Common myeloid progenitor, CD34-positive (primary cell): Measurements from ENCODE around the gene ZFAND2B.
A peak's percentile ranks its signal among the peaks of the same experiment; 100 is the strongest.

Experiments used
- CTCF ChIA-PET: fragments of 350-600 bp; sonication (Branson Sonifier 250); formaldehyde crosslinking; loops from one replicate; lab custom pipeline; 2021; ENCODE audit warnings: antibody characterized with exemption; lab: Charles Lee
- POLR2A ChIA-PET: fragments of 350-600 bp; sonication (Branson Sonifier 250); formaldehyde crosslinking; loops from one replicate; lab custom pipeline; 2021; ENCODE audit warnings: antibody characterized with exemption; lab: Charles Lee
- DNase-seq, 3 donors: peaks; one replicate each; pipeline versions ENCODE4 v3.0.0 to v3.0.0-alpha.2; 2013
- H3K27ac ChIP-seq, 2 experiments: 1 replicate in 1 of 2; 2 replicates in 1 of 2; pipeline ENCODE4 v1.7.0; 2013; ENCODE audit warnings: inconsistent platforms in 2 of 2, low read length in 2 of 2, mild to moderate bottlenecking in 2 of 2, low read depth in 1 of 2, moderate library complexity in 1 of 2; ENCODE audit not compliant: severe bottlenecking in 2 of 2, insufficient read depth in 1 of 2, poor library complexity in 1 of 2
- H3K27me3 ChIP-seq, 5 experiments: replicated peaks in 2 of 5; 1 replicate in 3 of 5; 2 replicates in 2 of 5; pipeline versions ENCODE4 v1.6.1 to v1.7.0; 2013; ENCODE audit warnings: low read length in 4 of 5, mild to moderate bottlenecking in 2 of 5, moderate library complexity in 2 of 5, inconsistent platforms in 1 of 5; ENCODE audit not compliant: insufficient read depth in 5 of 5, control insufficient read depth in 4 of 5
- H3K36me3 ChIP-seq, 4 experiments: 1 replicate in 2 of 4; 2 replicates in 2 of 4; pipeline versions ENCODE4 v1.6.1 to v1.7.0; 2013; ENCODE audit warnings: low read length in 3 of 4, control low read depth in 1 of 4, mild to moderate bottlenecking in 1 of 4; ENCODE audit not compliant: control insufficient read depth in 4 of 4, insufficient read depth in 4 of 4
- H3K4me1 ChIP-seq, 4 experiments: 1 replicate in 3 of 4; 2 replicates in 1 of 4; pipeline versions ENCODE4 v1.6.1 to v1.7.1; 2013; ENCODE audit warnings: low read length in 3 of 4, mild to moderate bottlenecking in 3 of 4, control low read depth in 1 of 4, inconsistent platforms in 1 of 4, moderate library complexity in 1 of 4; ENCODE audit not compliant: control insufficient read depth in 4 of 4, insufficient read depth in 4 of 4; ENCODE audit errors: control extremely low read depth in 1 of 4
- H3K4me3 ChIP-seq, 7 experiments: 1 replicate in 4 of 7; 2 replicates in 3 of 7; pipeline versions ENCODE4 v1.5.1 to v1.7.0; 2013; ENCODE audit warnings: mild to moderate bottlenecking in 7 of 7, low read length in 6 of 7, moderate library complexity in 6 of 7, inconsistent platforms in 2 of 7, low read depth in 2 of 7, control low read depth in 1 of 7; ENCODE audit not compliant: insufficient read depth in 4 of 7, control insufficient read depth in 1 of 7; ENCODE audit errors: extremely low read depth in 1 of 7
- H3K9me3 ChIP-seq, 5 experiments: 1 replicate in 4 of 5; 2 replicates in 1 of 5; pipeline versions ENCODE4 v1.6.1 to v1.7.1; 2013; ENCODE audit warnings: low read length in 4 of 5, mild to moderate bottlenecking in 2 of 5, inconsistent platforms in 1 of 5, low read depth in 1 of 5, moderate library complexity in 1 of 5; ENCODE audit not compliant: control insufficient read depth in 4 of 5, insufficient read depth in 2 of 5; ENCODE audit errors: control extremely low read depth in 1 of 5
- WGBS: methylation state at CpG from one replicate; pipeline ENCODE4 v1.1.5; 2013; ENCODE audit not compliant: insufficient coverage; 5-methylcytosine and 5-hydroxymethylcytosine counted together

ZFAND2B gene

DNA sequence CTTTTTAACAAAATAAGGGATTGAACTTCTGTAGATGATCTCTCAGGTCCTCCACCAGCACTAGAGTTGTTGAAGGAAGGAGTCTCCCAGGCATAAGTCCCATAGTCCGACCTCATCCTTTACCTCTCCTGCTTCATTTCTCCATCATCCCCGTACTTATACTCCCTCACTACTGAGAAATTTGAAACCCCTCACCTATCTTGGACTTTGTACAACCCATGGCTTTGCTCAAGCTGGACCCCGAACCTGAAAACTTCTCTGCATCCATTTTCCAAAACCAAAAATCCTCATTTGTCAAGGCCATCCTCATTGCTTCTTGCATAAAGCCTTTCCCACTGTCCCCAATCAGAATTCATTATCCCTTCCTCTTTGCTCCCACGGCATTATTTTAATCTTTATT is 45.5 kb upstream of the ZFAND2B start:
- H3K27me3 ChIP-seq = no peaks in the 10 kb centered on the region
- H3K27ac ChIP-seq = no peak overlapping the region
- H3K36me3 ChIP-seq = peaks cover 0 to 15% (median 10%) of the 10 kb centered on the region in 4 experiments
- no peaks in the 10 kb centered on the region for H3K9me3 ChIP-seq
- 85% methylated on average over 4 of the region's 4 CpGs for WGBS
- DNase-seq = no peak
- POLR2A ChIA-PET = no interaction called here
- H3K4me1 ChIP-seq = peaks cover 0 to 14% (median 13%) of the 10 kb centered on the region in 4 experiments
- H3K4me3 ChIP-seq = peak overlapping the region in 5 of 7 experiments; percentile 75 to 84 (median 80)
- CTCF ChIA-PET = interaction anchor here (1.0 to 8.9 kb wide), 4 partner anchors 9 to 133 kb away, joined by 3 to 120 read pairs (median 26); partner anchors contain the start of gene SLC23A3

GRCh38 chr2:219163156-219163555 is 43.4 kb upstream of the ZFAND2B start:
- Histone ChIP-seq H3K4me1 (peaks cover 0 to 18% (median 14%) of the 10 kb centered on the region in 4 experiments), H3K36me3 (peaks cover 0 to under 1% (median under 1%) of the 10 kb centered on the region in 4 experiments), H3K9me3 (no peaks in the 10 kb centered on the region), H3K27me3 (no peaks in the 10 kb centered on the region), H3K4me3 (no peak overlapping the region), H3K27ac (no peak overlapping the region)
- ChIA-PET POLR2A (no interaction called here), CTCF (interaction anchor here (0.6 to 4.3 kb wide), 6 partner anchors 14 to 55 kb away, joined by 3 to 28 read pairs (median 3); partner anchors contain the start of gene CNPPD1)
- no peak for DNase-seq
- 100% methylated on average over 2 of the region's 6 CpGs for WGBS

GRCh38 chr2:219165058-219165911 is 41.3 kb upstream of the ZFAND2B start:
- no peaks in the 10 kb centered on the region for H3K27me3 ChIP-seq
- peaks cover 0 to 19% (median 10%) of the 10 kb centered on the region in 4 experiments for H3K4me1 ChIP-seq
- CTCF ChIA-PET = interaction anchor here (1.0 to 4.3 kb wide), 8 partner anchors 11 to 362 kb away, joined by 3 to 28 read pairs (median 4); partner anchors contain the start of gene CNPPD1
- H3K36me3 ChIP-seq = no peaks in the 10 kb centered on the region
- POLR2A ChIA-PET = no interaction called here
- H3K4me3 ChIP-seq = no peak overlapping the region
- no peak for DNase-seq
- no peak overlapping the region for H3K27ac ChIP-seq
- H3K9me3 ChIP-seq = no peaks in the 10 kb centered on the region
- 89% methylated on average over 8 of the region's 10 CpGs for WGBS

DNA sequence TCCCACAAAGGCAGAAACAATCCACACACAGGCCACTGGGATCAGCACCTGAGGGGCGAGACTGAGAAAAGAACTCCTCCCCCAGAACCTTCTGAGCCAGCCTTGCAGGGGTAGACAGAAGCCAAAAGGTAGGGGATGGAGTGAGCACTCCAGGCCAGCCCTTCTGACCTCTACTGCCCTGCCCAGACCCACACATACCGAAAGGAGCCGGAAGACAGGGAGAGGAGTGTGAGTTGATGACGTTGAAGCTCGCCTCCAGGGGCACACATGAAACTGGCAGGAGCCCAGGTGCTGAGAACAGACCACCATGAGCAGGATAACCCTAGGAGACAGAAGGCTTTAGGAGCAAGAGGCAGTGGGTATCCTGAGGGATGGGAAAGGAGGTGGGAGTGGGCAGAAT is 38.6 kb upstream of the ZFAND2B start:
- no peaks in the 10 kb centered on the region for H3K9me3 ChIP-seq
- no peak overlapping the region for H3K27ac ChIP-seq
- DNase-seq = no peak
- H3K27me3 ChIP-seq = no peaks in the 10 kb centered on the region
- peaks cover 0 to 11% (median 5%) of the 10 kb centered on the region in 4 experiments for H3K4me1 ChIP-seq
- CTCF ChIA-PET = no interaction called here
- 89% methylated on average over 5 of the region's 5 CpGs for WGBS
- H3K36me3 ChIP-seq = peaks cover 2 to 17% (median 9%) of the 10 kb centered on the region in 4 experiments
- POLR2A ChIA-PET = no interaction called here
- no peak overlapping the region for H3K4me3 ChIP-seq

- peak in 2 of 3 donors; percentile 56 to 62 for DNase-seq
- CTCF ChIA-PET = interaction anchor here (9.4 kb wide), 1 partner anchor 45 kb away, joined by 238 read pairs; the partner anchor contains the start of genes ABCB6 and ZFAND2B
These were observed 38.1 kb upstream of the ZFAND2B start for GRCh38 chr2:219168526-219168925.

DNA sequence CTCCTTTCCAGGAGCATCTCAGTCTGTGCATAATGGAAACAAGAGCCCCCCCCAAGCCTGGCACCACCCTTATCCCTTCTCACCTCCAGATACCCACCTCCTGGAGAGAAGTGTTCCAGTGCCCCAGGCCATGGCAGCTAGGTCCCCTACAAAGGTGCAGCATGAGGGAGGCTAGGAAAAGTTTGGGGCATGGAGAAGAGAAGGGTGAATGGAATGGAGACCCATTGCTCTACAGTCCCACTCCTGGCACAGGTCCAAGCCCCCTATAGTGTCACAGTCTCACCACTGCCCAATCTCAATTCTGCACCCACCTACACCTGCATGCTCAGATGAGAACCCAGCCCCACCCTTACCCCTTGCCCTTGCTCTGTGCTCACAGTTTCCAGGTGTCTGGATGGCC is 37.6 kb upstream of the ZFAND2B start:
- no peak overlapping the region for H3K27ac ChIP-seq
- ChIA-PET POLR2A (no interaction called here), CTCF (interaction anchor here (4.3 to 9.4 kb wide), 3 partner anchors 12 to 45 kb away, joined by 42 to 238 read pairs (median 111); partner anchors contain the start of genes ABCB6, NHEJ1 and ZFAND2B)
- H3K27me3 ChIP-seq = no peaks in the 10 kb centered on the region
- no peaks in the 10 kb centered on the region for H3K9me3 ChIP-seq
- H3K36me3 ChIP-seq = peaks cover 3 to 25% (median 14%) of the 10 kb centered on the region in 4 experiments
- no peak for DNase-seq
- H3K4me3 ChIP-seq = no peak overlapping the region
- peaks cover 0 to 11% (median 5%) of the 10 kb centered on the region in 4 experiments for H3K4me1 ChIP-seq

More at GRCh38 chr2:219168526-219168925, 38.1 kb upstream of the ZFAND2B start:
- no peak overlapping the region for H3K4me3 ChIP-seq
- peaks cover 0 to 11% (median 5%) of the 10 kb centered on the region in 4 experiments for H3K4me1 ChIP-seq
- H3K27me3 ChIP-seq = no peaks in the 10 kb centered on the region
- no peaks in the 10 kb centered on the region for H3K9me3 ChIP-seq
- WGBS = 32% methylated on average over 3 of the region's 6 CpGs
- POLR2A ChIA-PET = no interaction called here
- H3K36me3 ChIP-seq = peaks cover 2 to 21% (median 11%) of the 10 kb centered on the region in 4 experiments
- H3K27ac ChIP-seq = no peak overlapping the region
